ENCODE measurements around the gene BCL2L11. TPM values are rescaled to one million over a fixed set of nuclear protein-coding genes. Genes with fewer than 3 reads are reported as not detected.

Gene BCL2L11
- total RNA-seq, 1 experiment from 2014 or later: 21.2 TPM

- H3K79me1 ChIP-seq (ENCODE audit: insufficient read depth, low read depth, low read length, poor library complexity, severe bottlenecking): no peaks in the 10 kb centered on the region
- no peaks in the 10 kb centered on the region for H4K20me1 ChIP-seq (ENCODE audit: control insufficient read depth, insufficient read depth, insufficient read length)
- DNase-seq: no peak
- H3K27ac ChIP-seq (ENCODE audit: insufficient read length, low read depth, low read length): no peak overlapping the region
- peaks cover 1% of the 10 kb centered on the region; the same call in 1 of the 2 replicates for H3K27me3 Mint-ChIP-seq (ENCODE audit: low read depth)
- no peak overlapping the region for H3T11ph ChIP-seq (ENCODE audit: low read length)
- H2BK12ac ChIP-seq (ENCODE audit: insufficient read length, low read depth, low read length): no peak overlapping the region
- H3K23ac ChIP-seq (ENCODE audit: insufficient read length, low read depth, low read length): no peak overlapping the region
- H3K9me3 ChIP-seq (ENCODE audit: control insufficient read depth, low read depth, low read length): no peaks in the 10 kb centered on the region
- H4K5ac ChIP-seq (ENCODE audit: insufficient read length, low read depth, low read length): no peak overlapping the region
- H2BK15ac ChIP-seq (ENCODE audit: low read depth, low read length): no peak overlapping the region
- H3K18ac ChIP-seq (ENCODE audit: insufficient read length, low read depth, low read length): no peak overlapping the region
- no peak overlapping the region for H2BK120ac ChIP-seq (ENCODE audit: low read depth, low read length, poor library complexity, severe bottlenecking)
- H3K27me3 ChIP-seq (ENCODE audit: insufficient read depth, low read length): no peaks in the 10 kb centered on the region
- H3K4ac ChIP-seq (ENCODE audit: low read depth, low read length): no peak overlapping the region
- H3K27ac Mint-ChIP-seq: no peak overlapping the region
- no peaks in the 10 kb centered on the region for H3K79me2 ChIP-seq (ENCODE audit: insufficient read depth, low read length)
- H4K91ac ChIP-seq (ENCODE audit: insufficient read length, low read depth, low read length): no peak overlapping the region
- H3K14ac ChIP-seq (ENCODE audit: insufficient read depth, low read length): no peak overlapping the region
- H3K9me3 Mint-ChIP-seq: no peaks in the 10 kb centered on the region
- no peak overlapping the region for H3K9ac ChIP-seq (ENCODE audit: extremely low read depth, insufficient read length, low read length)
- TF ChIP-seq CTCF (conservative IDR thresholded peaks at IDR 0.05): no peak
- WGBS (ENCODE audit: extremely low coverage, insufficient read length, low lambda C conversion rate): no CpG with 5 or more reads among the region's 5 CpGs
- no peak overlapping the region for H2BK20ac ChIP-seq (ENCODE audit: low read depth, low read length, poor library complexity, severe bottlenecking)
- H2AK5ac ChIP-seq (ENCODE audit: insufficient read length, low read length): no peak overlapping the region
- H3K4me2 ChIP-seq (ENCODE audit: insufficient read depth, insufficient read length, low read length): no peak overlapping the region
- no peak overlapping the region for H4K8ac ChIP-seq (replicated peaks; ENCODE audit: insufficient read length, low read depth, low read length)
- H3K4me3 Mint-ChIP-seq: no peak overlapping the region
- H2AFZ ChIP-seq (ENCODE audit: low read length): no peak overlapping the region
- H3K4me1 Mint-ChIP-seq: peaks cover 28 to 39% of the 10 kb centered on the region in 2 experiments
- H3K4me1 ChIP-seq (ENCODE audit: insufficient read depth, low read length): peaks cover 3% of the 10 kb centered on the region
- no peak overlapping the region for H2BK5ac ChIP-seq (ENCODE audit: insufficient read length, low read length)
- no peak overlapping the region for H3K56ac ChIP-seq (ENCODE audit: insufficient read length, low read depth, low read length)
- peaks cover 0 to 2% (median 0%) of the 10 kb centered on the region in 3 experiments; a peak in 1 of 7 replicates for H3K36me3 Mint-ChIP-seq (ENCODE audit: insufficient read depth in 1 of 3, low read depth in 3 of 3)
- no peaks in the 10 kb centered on the region for H3K23me2 ChIP-seq (ENCODE audit: insufficient read length, low read depth, low read length, poor library complexity, severe bottlenecking)
Observed at GRCh38 chr2:111172666-111173065, 52.0 kb downstream of the BCL2L11 start.

Data from H9 (cell line).